ENCODE measurements around the gene SLC25A12. TPM values are rescaled to one million over a fixed set of nuclear protein-coding genes. Genes with fewer than 3 reads are reported as not detected.

The SLC25A12 gene
- polyA plus RNA-seq, 3 donors: 6.5 to 8.8 (median 7.0) TPM

DNA sequence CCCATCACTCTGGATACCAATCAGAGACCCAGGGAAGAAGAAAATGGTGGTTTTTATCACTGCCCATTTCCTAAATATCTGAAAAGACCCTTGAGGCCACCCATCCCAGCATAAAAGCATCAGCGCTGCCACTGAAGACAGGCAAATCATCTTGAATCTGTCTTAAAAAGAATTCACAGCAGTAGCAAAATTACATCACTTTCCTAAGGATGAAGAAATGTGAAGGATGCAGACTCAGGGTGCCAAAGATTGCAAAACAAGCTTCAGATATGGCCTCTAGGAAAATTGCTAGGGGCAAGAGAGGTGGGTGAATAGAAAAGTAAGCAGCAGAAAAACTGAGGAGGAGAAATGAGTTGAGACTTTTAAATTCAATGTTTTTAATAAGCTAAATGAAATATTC, 70.0 kb downstream of the SLC25A12 start:
- Mint-ChIP-seq H3K27ac (peak overlapping the region in 3 of 7 donors; percentile 13 to 30 (median 27)), H3K4me1 (peaks cover 17% of the 10 kb centered on the region), H3K27me3 (ENCODE audit: low read depth in 3 of 3) (no peaks in the 10 kb centered on the region), H3K36me3 (peaks cover 31 to 39% of the 10 kb centered on the region in 2 donors), H3K9me3 (peaks cover 0 to 4% (median 0%) of the 10 kb centered on the region in 7 donors), H3K4me3 (no peak overlapping the region)
- Histone ChIP-seq H3K9me3 (replicated peaks in 1 of 2; ENCODE audit: control insufficient read depth in 1 of 2, insufficient read depth in 1 of 2, low read length in 2 of 2) (no peaks in the 10 kb centered on the region), H3K27ac (ENCODE audit: low read depth in 1 of 2, low read length in 2 of 2) (peak overlapping the region in 1 of 2 donors; percentile 7), H2AFZ (ENCODE audit: insufficient read depth, low read depth, low read length, poor library complexity, severe bottlenecking) (no peak overlapping the region), H3K9ac (ENCODE audit: insufficient read depth, low read length, poor library complexity, severe bottlenecking) (peak overlapping the region; percentile 30), H3K79me2 (ENCODE audit: insufficient read depth, low read length) (no peaks in the 10 kb centered on the region), H3K27me3 (ENCODE audit: control insufficient read depth in 2 of 2, insufficient read depth in 2 of 2, low read length in 2 of 2) (no peaks in the 10 kb centered on the region), H3K4me1 (ENCODE audit: control insufficient read depth in 1 of 2, insufficient read depth in 2 of 2, low read length in 2 of 2) (peaks cover 14 to 24% of the 10 kb centered on the region in 2 donors), H4K20me1 (ENCODE audit: insufficient read depth, low read length) (no peaks in the 10 kb centered on the region), H3K4me3 (replicated peaks in 1 of 3; ENCODE audit: low read depth in 2 of 3, low read length in 3 of 3) (no peak overlapping the region), H3K36me3 (replicated peaks in 1 of 2; ENCODE audit: control insufficient read depth in 1 of 2, insufficient read depth in 2 of 2, low read length in 2 of 2) (peaks cover 8 to 40% of the 10 kb centered on the region in 2 donors), H3K4me2 (replicated peaks; ENCODE audit: extremely low read depth, low read length, poor library complexity, severe bottlenecking) (no peak overlapping the region)
- intact Hi-C loops (cut with micrococcal nuclease): no loop called here
- DNase-seq: peak; percentile 8 to 37 (median 26)
- no CpG with 5 or more reads among the region's 1 CpG for WGBS (ENCODE audit: insufficient coverage)
- TF ChIP-seq, protein P1, sequence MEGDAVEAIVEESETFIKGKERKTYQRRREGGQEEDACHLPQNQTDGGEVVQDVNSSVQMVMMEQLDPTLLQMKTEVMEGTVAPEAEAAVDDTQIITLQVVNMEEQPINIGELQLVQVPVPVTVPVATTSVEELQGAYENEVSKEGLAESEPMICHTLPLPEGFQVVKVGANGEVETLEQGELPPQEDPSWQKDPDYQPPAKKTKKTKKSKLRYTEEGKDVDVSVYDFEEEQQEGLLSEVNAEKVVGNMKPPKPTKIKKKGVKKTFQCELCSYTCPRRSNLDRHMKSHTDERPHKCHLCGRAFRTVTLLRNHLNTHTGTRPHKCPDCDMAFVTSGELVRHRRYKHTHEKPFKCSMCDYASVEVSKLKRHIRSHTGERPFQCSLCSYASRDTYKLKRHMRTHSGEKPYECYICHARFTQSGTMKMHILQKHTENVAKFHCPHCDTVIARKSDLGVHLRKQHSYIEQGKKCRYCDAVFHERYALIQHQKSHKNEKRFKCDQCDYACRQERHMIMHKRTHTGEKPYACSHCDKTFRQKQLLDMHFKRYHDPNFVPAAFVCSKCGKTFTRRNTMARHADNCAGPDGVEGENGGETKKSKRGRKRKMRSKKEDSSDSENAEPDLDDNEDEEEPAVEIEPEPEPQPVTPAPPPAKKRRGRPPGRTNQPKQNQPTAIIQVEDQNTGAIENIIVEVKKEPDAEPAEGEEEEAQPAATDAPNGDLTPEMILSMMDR (IDR thresholded peaks at IDR 0.05): no peak

- Histone ChIP-seq H3K9ac (ENCODE audit: insufficient read depth, low read length, poor library complexity, severe bottlenecking) (no peak overlapping the region), H2AFZ (ENCODE audit: insufficient read depth, low read depth, low read length, poor library complexity, severe bottlenecking) (no peak overlapping the region), H3K4me2 (replicated peaks; ENCODE audit: extremely low read depth, low read length, poor library complexity, severe bottlenecking) (no peak overlapping the region), H3K27ac (ENCODE audit: low read depth in 1 of 2, low read length in 2 of 2) (no peak overlapping the region), H3K79me2 (ENCODE audit: insufficient read depth, low read length) (no peaks in the 10 kb centered on the region), H3K4me3 (replicated peaks in 1 of 3; ENCODE audit: low read depth in 2 of 3, low read length in 3 of 3) (no peak overlapping the region), H3K36me3 (replicated peaks in 1 of 2; ENCODE audit: control insufficient read depth in 1 of 2, insufficient read depth in 2 of 2, low read length in 2 of 2) (peaks cover 5 to 35% of the 10 kb centered on the region in 2 donors), H3K9me3 (replicated peaks in 1 of 2; ENCODE audit: control insufficient read depth in 1 of 2, insufficient read depth in 1 of 2, low read length in 2 of 2) (no peaks in the 10 kb centered on the region), H4K20me1 (ENCODE audit: insufficient read depth, low read length) (no peaks in the 10 kb centered on the region), H3K4me1 (ENCODE audit: control insufficient read depth in 1 of 2, insufficient read depth in 2 of 2, low read length in 2 of 2) (peaks cover 14 to 24% of the 10 kb centered on the region in 2 donors), H3K27me3 (ENCODE audit: control insufficient read depth in 2 of 2, insufficient read depth in 2 of 2, low read length in 2 of 2) (no peaks in the 10 kb centered on the region)
- Mint-ChIP-seq H3K36me3 (peaks cover 26 to 28% of the 10 kb centered on the region in 2 donors), H3K9me3 (peaks cover 0 to 3% (median 0%) of the 10 kb centered on the region in 7 donors), H3K27ac (peak overlapping the region in 1 of 7 donors; percentile 63), H3K27me3 (ENCODE audit: low read depth in 3 of 3) (no peaks in the 10 kb centered on the region), H3K4me3 (no peak overlapping the region), H3K4me1 (peaks cover 17% of the 10 kb centered on the region)
- intact Hi-C loops (cut with micrococcal nuclease): no loop called here
- peak; percentile 11 to 53 (median 24) for DNase-seq
- no CpG with 5 or more reads among the region's 1 CpG for WGBS (ENCODE audit: insufficient coverage)
- TF ChIP-seq, protein P1 (IDR thresholded peaks at IDR 0.05): no peak
Observed at GRCh38 chr2:171822525-171823322, 71.3 kb downstream of the SLC25A12 start.

Data from CD14-positive monocyte (primary cell).